Heart left ventricle (tissue), 13 donors: ENCODE data around the gene TCAP.

Experiments
- CTCF ChIP-seq, 12 donors: fragments of 200-600 bp; sonication (generic) in 4 of 12; IDR thresholded peaks; one replicate each; pipeline versions ENCODE4 v1.5.0 to v1.8.0; 2018 to 2022; ENCODE audit warnings: antibody characterized with exemption in 12 of 12, mild to moderate bottlenecking in 5 of 12
- POLR2A ChIP-seq, 2 donors: fragments of 450-650 bp; IDR thresholded peaks; one replicate each; pipeline ENCODE4 v1.6.1; 2017; ENCODE audit warnings: antibody characterized with exemption in 2 of 2, mild to moderate bottlenecking in 2 of 2, moderate library complexity in 2 of 2
- donor health status: ischemic (EF 13 %, LVEDD 7.1; RV severe dilation, severe dysfunction).
- donor health status: DM: no; HTN: yes; CAD: no.
- donor health status: DM: no; HTN: no; CAD: no.
- donor health status: ischemic (EF 25% LVEDD 6.9; RV normal size, moderate dysfunction).
- donor health status: ischemic (EF 25% LVEDD 5.7; RV mildly dilated, moderate dysfunction).
- donor health status: ischemic (EF 35%, LVEDD 5.7; RV mildly dilated, moderate dysfunction).
- donor health status: nonischemic (EF 11% LVEDD 7.7; RV severe dilation, severe dysfunction).
- donor health status: DM: yes; HTN: yes; CAD: no.
- donor health status: PGD.
- donor health status: ischemic (EF 29% LVEDD 5.4; RV normal size, mild dysfunction).
- donor health status: nonischemic (EF 23%, LVEDD 6.1; RV moderate dilation, normal function).

GRCh38 chr17:39647256-39647655 is 17.9 kb upstream of the TCAP start:
- no peak for TF ChIP-seq CTCF (IDR thresholded peaks at IDR 0.05)
- no peak for TF ChIP-seq POLR2A (IDR thresholded peaks at IDR 0.05)
